SK-N-SH (cell line): ENCODE data around the gene PARP12. TPM values are rescaled to one million over a fixed set of nuclear protein-coding genes. Genes with fewer than 3 reads are reported as not detected.

Experiments
- CTCF ChIA-PET: fragments of 300-600, 350-600 bp; formaldehyde crosslinking; extraction: SDS; loops from one replicate; lab custom pipeline; 2021; lab: Yijun Ruan, JAX
- POLR2A ChIA-PET: fragments of 350-600 bp; sonication (Branson Sonifier 250); formaldehyde crosslinking; extraction: SDS; loops from one replicate; lab custom pipeline; 2020; ENCODE audit warnings: antibody characterized with exemption, inconsistent platforms; lab: Yijun Ruan, JAX
- DNase-seq: peaks from one replicate; pipeline ENCODE4 v3.0.0; 2012
- H2AFZ ChIP-seq: fragments of 200-600 bp; sonication (generic); 2 replicates; pipeline ENCODE4 v1.8.1; 2016; ENCODE audit warnings: antibody characterized with exemption, mild to moderate bottlenecking, low read depth
- H3F3A ChIP-seq: fragments of 200-600 bp; sonication (generic); replicated peaks from 2 replicates; pipeline ENCODE3; 2016; ENCODE audit warnings: antibody characterized with exemption, mild to moderate bottlenecking; ENCODE audit not compliant: insufficient read depth
- H3K27ac ChIP-seq, 2 experiments: fragments of 200-500 bp in 1 of 2; fragments of 200-600 bp in 1 of 2; sonication (Bioruptor generic) in 1 of 2; sonication (generic), shearing (Covaris generic) in 1 of 2; 2 replicates each; pipeline versions ENCODE4 v1.5.1 to v1.6.1; 2014 to 2016; ENCODE audit warnings: low read depth in 2 of 2, inconsistent platforms in 1 of 2, low read length in 1 of 2, mild to moderate bottlenecking in 1 of 2, mixed read lengths in 1 of 2
- H3K27me3 ChIP-seq: fragments of 200-600 bp; sonication (generic), shearing (Covaris generic); 2 replicates; pipeline ENCODE4 v1.6.1; 2016; ENCODE audit warnings: mixed run types; ENCODE audit not compliant: insufficient read depth
- H3K36me3 ChIP-seq, 2 experiments: fragments of 200-500 bp in 1 of 2; fragments of 200-600 bp in 1 of 2; sonication (Bioruptor generic) in 1 of 2; sonication (generic) in 1 of 2; replicated peaks in 1 of 2; 2 replicates each; pipeline versions ENCODE3 to v1.5.1; 2014 to 2016; ENCODE audit warnings: low read length in 1 of 2, mild to moderate bottlenecking in 1 of 2; ENCODE audit not compliant: insufficient read depth in 2 of 2, control insufficient read depth in 1 of 2
- H3K4me1 ChIP-seq, 2 experiments: fragments of 200-500 bp in 1 of 2; fragments of 200-600 bp in 1 of 2; sonication (Bioruptor generic) in 1 of 2; sonication (generic), shearing (Covaris generic) in 1 of 2; 2 replicates each; pipeline versions ENCODE4 v1.5.1 to v1.6.1; 2014 to 2016; ENCODE audit warnings: low read depth in 1 of 2, low read length in 1 of 2, mixed run types in 1 of 2; ENCODE audit not compliant: insufficient read depth in 2 of 2, control insufficient read depth in 1 of 2
- H3K4me2 ChIP-seq: fragments of 200-600 bp; sonication (generic), shearing (Covaris generic); 2 replicates; pipeline ENCODE4 v1.6.1; 2017; ENCODE audit warnings: mixed run types
- H3K4me3 ChIP-seq, 2 experiments: fragments of 200-500 bp in 1 of 2; fragments of 200-600 bp in 1 of 2; sonication (Bioruptor generic) in 1 of 2; sonication (generic), shearing (Covaris generic) in 1 of 2; 2 replicates each; pipeline versions ENCODE4 v1.5.1 to v1.8.1; 2014 to 2016; ENCODE audit warnings: low read depth in 2 of 2, inconsistent platforms in 1 of 2, low read length in 1 of 2, mild to moderate bottlenecking in 1 of 2, mixed read lengths in 1 of 2, moderate library complexity in 1 of 2
- H3K79me2 ChIP-seq: fragments of 200-600 bp; sonication (generic); 2 replicates; pipeline ENCODE4 v1.8.1; 2017; ENCODE audit warnings: mild to moderate bottlenecking; ENCODE audit not compliant: insufficient read depth
- H3K9ac ChIP-seq: fragments of 200-600 bp; sonication (generic); 2 replicates; pipeline ENCODE4 v1.6.1; 2017; ENCODE audit warnings: mixed run types
- H3K9me2 ChIP-seq: fragments of 200-600 bp; sonication (generic); 2 replicates; pipeline ENCODE4 v1.6.1; 2017; ENCODE audit warnings: mixed run types
- H3K9me3 ChIP-seq: fragments of 200-600 bp; sonication (generic); 2 replicates; pipeline ENCODE4 v1.6.1; 2017; ENCODE audit warnings: mixed run types, mild to moderate bottlenecking, moderate library complexity
- H4K20me1 ChIP-seq: fragments of 200-600 bp; sonication (generic); 2 replicates; pipeline ENCODE4 v1.6.1; 2017; ENCODE audit warnings: mild to moderate bottlenecking, mixed run types; ENCODE audit not compliant: insufficient read depth
- CHD2 ChIP-seq: fragments of 150-350 bp; IDR thresholded peaks from 2 replicates; pipeline ENCODE4 v1.6.1; 2018; ENCODE audit warnings: low read length; ENCODE audit not compliant: partially characterized antibody
- EP300 ChIP-seq, 2 experiments: IDR thresholded peaks; 2 replicates each; pipeline versions ENCODE4 v1.4.0 to v1.6.1; 2012; ENCODE audit warnings: borderline replicate concordance in 1 of 2, low read depth in 1 of 2, low read length in 1 of 2
- EZH2phosphoT487 ChIP-seq: fragments of 200-600 bp; sonication (generic); IDR thresholded peaks from 2 replicates; pipeline ENCODE4 v1.6.1; 2017; ENCODE audit warnings: low read depth, mixed run types, mild to moderate bottlenecking, antibody characterized with exemption, moderate library complexity, borderline replicate concordance
- FOXM1 ChIP-seq: IDR thresholded peaks from 2 replicates; pipeline ENCODE4 v1.4.0; 2012; ENCODE audit warnings: low read depth, mild to moderate bottlenecking
- GATA2 ChIP-seq: sonication (generic); formaldehyde crosslinking; IDR thresholded peaks from 2 replicates; pipeline ENCODE4 v1.5.0; 2020; ENCODE audit warnings: mild to moderate bottlenecking, missing genetic modification reagents
- NFIC ChIP-seq: IDR thresholded peaks from 2 replicates; pipeline ENCODE4 v1.4.0; 2012; ENCODE audit warnings: borderline replicate concordance
- RFX5 ChIP-seq: IDR thresholded peaks from 2 replicates; pipeline ENCODE4 v1.6.1; 2012; ENCODE audit warnings: mild to moderate bottlenecking, improper control_type of control experiment, low read length
- RXRA ChIP-seq: IDR thresholded peaks from 2 replicates; pipeline ENCODE4 v1.4.0; 2012; ENCODE audit warnings: low read depth, mild to moderate bottlenecking, borderline replicate concordance
- SMC3 ChIP-seq: IDR thresholded peaks from 2 replicates; pipeline ENCODE4 v1.6.1; 2012; ENCODE audit warnings: low read depth, low read length, improper control_type of control experiment
- TCF12 ChIP-seq: IDR thresholded peaks from 2 replicates; pipeline ENCODE4 v1.4.0; 2012
- USF2 ChIP-seq: fragments of 150-350 bp; IDR thresholded peaks from 2 replicates; pipeline ENCODE4 v1.6.1; 2017; ENCODE audit warnings: antibody characterized with exemption, low read length, low read depth, borderline replicate concordance
- WGBS: methylation state at CpG from one replicate; pipeline ENCODE4 v1.1.6; 2017; ENCODE audit warnings: low lambda C conversion rate; 5-methylcytosine and 5-hydroxymethylcytosine counted together
- polyA plus RNA-seq, 3 experiments: library from polyadenylated mRNA; depleted of rRNA; stranded (reverse); fragments of >200 nt; gene quantifications; 2 replicates each; pipeline ENCODE4 v1.2.3, GENCODE V29; 2012
- TF ChIP-seq, protein P1 (sequence below): IDR thresholded peaks from 2 replicates; pipeline ENCODE4 v1.4.0; 2012; ENCODE audit warnings: low read depth
- TF ChIP-seq, protein P2 (sequence below): IDR thresholded peaks from 2 replicates; pipeline ENCODE4 v1.4.0; 2012; ENCODE audit warnings: low read depth, borderline replicate concordance

Gene PARP12
- polyA plus RNA-seq, 1 of the 3 experiments (the other 2 are of a cell fraction): 17.7 TPM

GRCh38 chr7:139976838-139977656 is 85.7 kb downstream of the PARP12 start:
- no peak for DNase-seq
- TF ChIP-seq, protein P1, sequence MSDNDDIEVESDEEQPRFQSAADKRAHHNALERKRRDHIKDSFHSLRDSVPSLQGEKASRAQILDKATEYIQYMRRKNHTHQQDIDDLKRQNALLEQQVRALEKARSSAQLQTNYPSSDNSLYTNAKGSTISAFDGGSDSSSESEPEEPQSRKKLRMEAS: no peak
- Histone ChIP-seq H3K4me3 (no peak overlapping the region), H3K79me2 (no peaks in the 10 kb centered on the region), H3K27me3 (peaks cover 2% of the 10 kb centered on the region), H3K9me2 (no peaks in the 10 kb centered on the region), H3K36me3 (no peaks in the 10 kb centered on the region), H3F3A (no peaks in the 10 kb centered on the region), H3K9ac (no peak overlapping the region), H3K4me1 (peaks cover 0 to 3% of the 10 kb centered on the region in 2 experiments; a peak in 1 of 4 replicates), H3K4me2 (no peak overlapping the region), H3K27ac (no peak overlapping the region), H2AFZ (no peak overlapping the region), H3K9me3 (no peaks in the 10 kb centered on the region), H4K20me1 (no peaks in the 10 kb centered on the region)
- ChIA-PET POLR2A (no interaction called here), CTCF (interaction anchor here (0.7 to 1.7 kb wide), 8 partner anchors 8 to 332 kb away, joined by 3 to 6 read pairs (median 3); no protein-coding TSS in a partner anchor)
- WGBS: 82% methylated on average over 16 of the region's 17 CpGs

DNA sequence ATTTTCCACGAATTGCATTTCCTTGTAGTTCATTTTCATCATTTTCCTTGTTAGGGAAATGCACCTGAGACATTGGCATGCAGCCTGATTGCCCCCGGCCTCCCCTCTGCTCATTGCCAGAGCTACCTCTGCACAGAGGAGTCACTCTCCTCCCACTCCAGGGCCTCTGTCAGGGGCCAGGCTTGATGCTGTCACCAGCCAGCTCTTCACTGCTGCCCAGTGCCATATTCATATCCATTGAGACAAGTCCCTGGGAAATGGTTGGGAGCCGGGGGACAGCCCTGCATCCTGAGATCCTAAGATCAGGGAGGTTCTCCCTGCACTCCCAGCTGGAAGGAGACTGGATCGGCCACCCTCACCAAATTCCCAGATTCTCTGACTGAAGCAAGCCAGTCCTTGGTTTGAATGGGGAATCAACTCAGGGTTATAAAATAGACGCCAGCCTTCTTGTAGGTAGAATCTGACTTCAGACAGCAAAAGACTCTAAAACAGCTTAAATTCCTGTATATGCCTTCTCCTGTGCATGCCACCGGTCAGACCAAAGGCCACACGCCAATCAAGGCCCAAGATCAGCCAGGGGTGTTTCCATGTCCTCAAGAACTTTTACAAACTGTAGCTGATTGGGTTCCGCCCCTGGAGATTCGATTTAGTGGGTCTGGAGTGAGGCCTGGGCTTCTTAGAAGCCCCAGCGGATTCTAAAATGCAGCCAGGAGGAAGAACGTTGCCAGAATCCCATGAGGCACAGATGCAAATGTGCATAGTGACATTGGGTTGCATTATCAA is 86.5 kb downstream of the PARP12 start:
- no peak overlapping the region for H2AFZ ChIP-seq
- no peak for DNase-seq
- POLR2A ChIA-PET: no interaction called here
- 70% methylated on average over 11 of the region's 11 CpGs for WGBS
- H4K20me1 ChIP-seq: no peaks in the 10 kb centered on the region
- peaks cover 0 to 3% of the 10 kb centered on the region in 2 experiments; a peak in 1 of 4 replicates for H3K4me1 ChIP-seq
- H3K4me3 ChIP-seq: no peak overlapping the region
- no peaks in the 10 kb centered on the region for H3K79me2 ChIP-seq
- CTCF ChIA-PET: interaction anchor here (0.7 to 1.8 kb wide), 10 partner anchors 8 to 355 kb away, joined by 3 to 6 read pairs (median 4); no protein-coding TSS in a partner anchor
- H3K36me3 ChIP-seq: no peaks in the 10 kb centered on the region
- H3K27ac ChIP-seq: no peak overlapping the region
- H3F3A ChIP-seq: no peaks in the 10 kb centered on the region
- no peaks in the 10 kb centered on the region for H3K9me3 ChIP-seq
- H3K27me3 ChIP-seq: peaks cover 10% of the 10 kb centered on the region
- H3K9ac ChIP-seq: no peak overlapping the region
- H3K4me2 ChIP-seq: no peak overlapping the region
- TF ChIP-seq TCF12 (no peak), SMC3 (no peak), EP300 (IDR thresholded peaks at IDR 0.05; ENCODE audit: borderline replicate concordance in 1 of 2, low read depth in 1 of 2, low read length in 1 of 2) (no peak), NFIC (no peak), FOXM1 (no peak), USF2 (no peak), RXRA (no peak), CHD2 (no peak), EZH2phosphoT487 (no peak), GATA2 (CRISPR knock-in tag) (no peak), RFX5 (no peak)
- TF ChIP-seq, protein P2, sequence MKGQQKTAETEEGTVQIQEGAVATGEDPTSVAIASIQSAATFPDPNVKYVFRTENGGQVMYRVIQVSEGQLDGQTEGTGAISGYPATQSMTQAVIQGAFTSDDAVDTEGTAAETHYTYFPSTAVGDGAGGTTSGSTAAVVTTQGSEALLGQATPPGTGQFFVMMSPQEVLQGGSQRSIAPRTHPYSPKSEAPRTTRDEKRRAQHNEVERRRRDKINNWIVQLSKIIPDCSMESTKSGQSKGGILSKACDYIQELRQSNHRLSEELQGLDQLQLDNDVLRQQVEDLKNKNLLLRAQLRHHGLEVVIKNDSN: no peak
- no peaks in the 10 kb centered on the region for H3K9me2 ChIP-seq
